GM18951 (cell line): ENCODE results near the gene BEST4.
"Not testable (repeated sequence)": the region's sequence is repeated elsewhere in the genome, so short reads cannot be mapped to it uniquely, and the experiment has no call there.

Source experiments
- POLR2A ChIP-seq: IDR thresholded peaks from 4 replicates; pipeline ENCODE4 v1.6.1; 2011; ENCODE audit warnings: mild to moderate bottlenecking; ENCODE audit not compliant: insufficient read length, insufficient read depth; ENCODE audit errors: extremely low read depth
- in situ Hi-C: fragments of 300-500 bp; cut with MboI; formaldehyde crosslinking; loops from one replicate; pipeline ENCODE4 v1.12.0; 2022; ENCODE audit warnings: low sequenced_read_pairs, mixed read lengths, inconsistent platforms; ENCODE audit not compliant: unreplicated experiment

Gene BEST4

DNA sequence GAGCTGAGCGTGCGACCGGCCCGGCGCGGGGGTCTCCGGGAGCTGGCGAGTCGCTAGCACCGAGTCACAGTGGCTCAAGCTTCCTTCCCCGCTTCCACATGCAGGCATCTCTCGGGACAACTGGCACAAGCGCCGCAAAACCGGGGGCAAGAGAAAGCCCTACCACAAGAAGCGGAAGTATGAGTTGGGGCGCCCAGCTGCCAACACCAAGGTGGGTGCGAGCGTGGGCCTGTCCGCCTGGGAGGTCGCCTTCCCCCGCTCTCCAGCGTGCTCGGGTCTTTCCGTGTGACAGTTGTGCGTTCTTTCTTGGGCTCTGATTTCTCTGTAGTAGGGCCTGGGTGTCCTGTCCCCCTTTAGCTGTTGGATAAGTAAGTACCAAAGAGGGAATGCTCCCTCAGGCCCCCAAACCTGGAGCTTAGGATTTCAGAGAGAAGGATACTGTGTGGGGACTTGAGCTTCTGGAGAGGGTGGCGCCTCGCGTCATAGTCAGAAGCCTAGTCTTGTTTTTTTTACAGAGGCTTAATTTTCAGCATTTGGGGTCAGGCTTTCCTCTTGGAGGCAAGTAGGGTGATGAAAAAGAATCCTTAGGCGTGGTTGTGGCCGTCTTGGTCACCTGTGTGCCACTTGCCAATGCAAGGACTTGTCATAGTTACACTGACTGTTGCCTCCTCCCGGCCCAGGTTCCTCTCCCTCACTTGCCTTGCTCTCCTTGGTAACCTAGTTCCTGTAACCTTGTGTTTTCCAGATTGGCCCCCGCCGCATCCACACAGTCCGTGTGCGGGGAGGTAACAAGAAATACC lies 11.8 kb downstream of the BEST4 start:
- in situ Hi-C loops: no loop called here
- no peak for TF ChIP-seq POLR2A

DNA sequence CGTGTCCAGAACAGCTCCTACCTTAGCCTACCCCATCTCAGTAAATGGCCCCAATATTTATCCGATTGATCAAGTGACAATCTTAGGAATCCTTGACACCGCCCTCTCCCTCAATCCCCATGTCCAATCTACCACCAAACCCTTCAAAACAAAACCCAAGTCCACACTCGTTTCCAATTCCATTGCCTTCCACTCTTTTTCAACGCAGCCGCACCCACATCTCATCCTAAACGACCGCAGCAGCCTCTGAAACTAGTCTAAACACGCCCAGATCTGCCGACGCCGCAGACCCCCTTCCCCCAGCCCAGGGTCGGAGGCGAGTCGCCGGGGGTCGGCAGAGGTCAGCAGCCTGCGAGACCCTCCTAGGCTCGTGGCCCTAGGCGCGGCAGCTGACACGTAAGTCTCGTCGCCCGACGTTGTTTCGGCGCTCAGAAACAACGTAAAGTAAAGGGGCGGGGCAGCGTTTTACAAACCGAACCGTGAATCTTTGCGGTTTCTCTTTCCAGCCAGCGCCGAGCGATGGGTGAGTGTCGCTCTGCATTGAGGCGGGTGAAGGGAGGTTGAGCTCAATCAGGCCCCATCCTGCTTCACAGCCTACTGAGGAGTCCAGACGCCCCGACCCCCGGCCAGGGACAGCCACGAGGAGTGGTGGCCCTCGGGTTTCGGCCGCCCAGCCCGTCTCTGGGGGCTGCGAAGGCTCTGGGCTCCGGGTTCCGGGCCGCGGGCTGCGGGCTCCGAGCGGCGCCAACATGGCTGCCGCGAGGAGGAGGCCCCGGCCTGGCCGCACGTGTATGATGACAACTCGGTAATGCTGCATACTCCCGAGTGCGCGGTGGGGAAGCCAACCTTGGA lies 12.7 kb downstream of the BEST4 start, which contains the start of gene RPS8:
TSS of gene RPS8 (plus strand) at position 463 of the 852 bp plus-strand sequence. CDS start at position 520, 57 bp downstream.
- in situ Hi-C loops: no loop called here
- peak; percentile 99 for TF ChIP-seq POLR2A

DNA sequence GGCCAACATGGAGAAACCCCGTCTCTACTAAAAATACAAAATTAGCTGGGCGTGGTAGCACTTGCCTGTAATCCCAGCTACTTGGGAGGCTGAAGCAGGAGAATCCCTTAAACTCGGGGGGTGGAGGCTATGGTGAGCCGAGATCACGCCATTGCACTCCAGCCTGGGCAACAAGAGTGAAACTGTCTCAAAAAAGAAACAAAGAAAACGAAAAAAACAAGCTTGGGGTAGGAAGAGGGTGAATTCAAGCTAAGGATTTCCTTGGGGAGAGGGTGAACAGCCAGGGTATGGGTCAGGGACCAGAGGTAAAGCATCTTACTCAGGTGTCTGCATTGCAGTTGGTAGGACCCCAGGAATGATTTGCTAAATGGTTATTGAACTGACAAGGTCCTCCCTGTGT lies 21.5 kb downstream of the BEST4 start:
- in situ Hi-C loops: not testable (repeated sequence)

DNA sequence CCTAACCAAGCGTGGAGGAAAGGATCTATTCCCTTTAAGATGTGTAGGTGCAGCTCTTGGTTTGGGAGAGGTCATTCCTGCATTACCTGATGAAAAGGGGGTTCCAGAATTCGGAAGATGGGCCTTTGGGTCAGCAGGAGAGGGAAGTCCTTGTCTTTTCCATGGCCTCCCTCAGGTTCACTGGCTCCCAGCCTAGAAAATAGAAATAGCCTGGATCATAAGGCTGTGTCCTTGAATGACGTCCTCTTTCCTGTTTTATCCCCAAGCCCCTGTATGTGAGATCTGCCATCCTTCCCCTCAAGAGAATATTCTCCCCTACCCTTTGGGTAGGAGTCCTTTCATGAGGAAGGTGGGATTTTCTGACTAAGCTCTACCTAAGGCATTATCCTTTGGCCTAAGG lies 27.1 kb downstream of the BEST4 start:
- in situ Hi-C loops: no loop called here
- TF ChIP-seq POLR2A: no peak

DNA sequence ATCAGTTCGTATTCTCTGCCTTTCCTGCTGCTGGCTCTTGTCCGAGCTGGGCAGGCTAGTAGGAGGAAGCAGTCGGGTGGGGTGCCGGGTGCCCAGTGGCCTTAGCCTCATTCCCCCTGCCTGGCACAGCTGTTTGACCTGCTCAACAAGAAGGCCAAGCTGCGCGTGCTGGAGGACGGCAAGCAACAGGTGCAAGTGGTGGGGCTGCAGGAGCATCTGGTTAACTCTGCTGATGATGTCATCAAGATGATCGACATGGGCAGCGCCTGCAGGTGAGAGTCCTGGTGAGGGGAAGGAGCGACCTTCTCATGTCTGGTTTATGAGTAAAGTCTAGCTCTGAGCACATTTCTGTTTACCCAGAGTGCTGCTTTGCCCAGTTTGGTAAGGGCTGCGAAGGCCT lies 28.9 kb downstream of the BEST4 start:
- no peak for TF ChIP-seq POLR2A
- in situ Hi-C loops: no loop called here

DNA sequence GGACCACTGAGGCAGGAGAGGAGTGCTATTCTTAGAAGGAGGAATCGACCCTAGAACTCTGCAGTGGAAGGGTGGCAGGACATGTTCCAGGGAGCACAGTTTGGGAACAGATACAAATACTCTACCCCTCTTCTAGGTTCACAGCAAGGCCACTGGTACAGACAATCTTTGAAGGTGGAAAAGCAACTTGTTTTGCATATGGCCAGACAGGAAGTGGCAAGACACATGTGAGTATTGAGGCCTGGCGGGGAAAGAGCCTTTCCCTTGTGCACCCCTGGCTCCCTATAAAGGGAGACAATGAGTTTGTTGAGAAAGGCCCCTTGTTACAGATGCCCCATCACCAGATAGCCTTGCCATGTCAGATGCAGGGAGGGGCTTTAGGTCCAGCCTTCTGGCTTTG lies 30.6 kb downstream of the BEST4 start:
- no peak for TF ChIP-seq POLR2A
- in situ Hi-C loops: no loop called here

DNA sequence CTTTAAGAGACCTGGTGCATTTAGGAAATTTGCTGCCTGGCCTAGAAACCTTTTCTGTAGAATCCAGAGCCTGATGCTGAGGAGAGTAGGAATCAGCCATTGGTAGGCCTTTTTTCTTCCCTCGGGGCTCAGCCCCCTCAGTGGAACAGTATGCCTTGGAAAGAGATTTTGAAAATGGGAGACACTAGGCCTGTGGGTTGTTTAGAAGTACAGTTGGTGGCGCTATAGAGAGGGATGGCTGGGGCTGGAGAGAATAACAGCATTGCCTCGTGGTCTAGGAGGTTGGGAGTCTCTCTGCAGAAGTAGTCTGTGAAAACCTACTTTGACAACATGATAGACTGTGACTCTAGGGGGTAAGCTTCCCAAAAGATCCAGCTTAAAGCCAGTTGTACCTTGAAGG lies 40.1 kb downstream of the BEST4 start:
- in situ Hi-C loops: no loop called here
- TF ChIP-seq POLR2A: no peak

DNA sequence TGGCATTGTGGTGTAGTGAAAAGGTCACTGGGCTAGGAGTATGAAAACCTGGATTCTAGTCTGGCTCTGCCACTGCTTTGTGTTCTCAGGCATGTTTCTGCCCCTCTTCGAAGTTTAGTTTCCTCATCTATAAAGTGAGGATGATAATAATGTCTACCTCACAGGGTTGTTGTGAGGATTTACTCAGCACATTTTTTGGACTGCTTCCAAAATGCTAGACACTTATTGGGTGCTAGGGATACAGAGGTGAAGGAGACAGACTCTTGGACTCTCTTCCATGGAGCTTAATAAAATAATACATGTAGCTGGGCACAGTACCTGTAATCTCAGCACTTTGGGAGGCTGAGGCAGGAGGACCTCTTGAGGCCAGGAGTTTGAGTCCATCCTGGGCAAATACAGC lies 44.8 kb downstream of the BEST4 start:
- in situ Hi-C loops: no loop called here

DNA sequence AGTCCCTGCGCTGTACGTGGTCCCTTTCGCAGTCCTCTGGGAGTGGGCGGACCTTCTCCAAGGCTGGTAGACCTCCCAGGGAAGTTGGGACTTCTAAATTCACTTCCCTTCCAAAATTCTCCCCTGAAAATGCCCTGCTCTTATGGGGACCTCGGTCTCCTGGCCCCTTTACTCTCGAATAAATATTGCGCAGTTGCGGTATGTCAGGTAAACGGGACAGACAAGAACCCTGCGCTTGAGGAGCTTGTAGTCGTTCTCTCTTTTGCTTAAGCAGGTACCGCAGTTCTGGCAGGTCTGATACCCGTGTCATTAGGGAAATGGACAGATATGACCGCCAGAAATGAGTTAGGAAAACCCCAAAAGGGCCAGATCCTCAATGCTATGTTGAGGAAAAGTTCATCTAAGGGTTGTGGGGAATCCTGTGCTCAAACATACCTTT lies 47.8 kb downstream of the BEST4 start:
- no peak for TF ChIP-seq POLR2A

More for the DNA sequence above, 44.8 kb downstream of the BEST4 start:
- TF ChIP-seq POLR2A: no peak

DNA sequence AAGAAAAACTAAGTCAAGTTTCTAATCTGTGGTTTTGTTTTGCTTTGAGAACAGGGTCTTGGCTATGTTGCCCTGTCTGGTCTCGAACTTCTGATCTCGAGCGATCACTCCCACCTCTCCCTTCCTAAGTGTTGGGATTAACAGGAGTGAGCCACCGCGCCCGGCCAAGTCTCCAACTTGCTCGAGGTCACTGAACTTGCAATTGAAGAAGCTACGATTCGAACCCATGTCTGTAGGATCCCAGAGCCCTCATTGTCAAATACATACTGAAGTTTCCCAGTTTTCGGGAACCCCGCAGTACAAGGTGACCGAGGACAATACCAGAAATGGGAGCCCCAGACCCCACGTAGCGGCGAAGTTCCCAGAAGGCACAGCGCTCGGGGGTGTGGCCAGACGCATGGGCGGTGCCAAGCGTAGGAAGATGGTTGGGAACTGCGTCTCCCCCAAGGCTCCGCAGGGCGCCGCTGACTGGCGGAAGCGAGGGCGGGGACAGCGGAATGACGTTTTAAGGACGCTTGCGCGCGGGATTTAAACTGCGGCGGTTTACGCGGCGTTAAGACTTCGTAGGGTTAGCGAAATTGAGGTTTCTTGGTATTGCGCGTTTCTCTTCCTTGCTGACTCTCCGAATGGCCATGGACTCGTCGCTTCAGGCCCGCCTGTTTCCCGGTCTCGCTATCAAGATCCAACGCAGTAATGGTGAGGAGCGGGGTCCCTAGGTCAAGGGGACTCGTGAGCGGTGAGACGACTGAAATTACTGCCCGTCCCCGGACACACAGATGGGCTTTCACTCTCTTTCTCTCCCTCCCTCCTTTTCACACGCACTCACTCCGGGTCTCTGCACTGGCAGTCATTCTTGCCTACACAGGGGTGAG lies 48.4 kb downstream of the BEST4 start, which contains the start of gene KIF2C:
TSS of gene KIF2C (plus strand) at position 531 of the 872 bp plus-strand sequence. CDS start at position 627, 96 bp downstream.
- in situ Hi-C loops: no loop called here
- peak; percentile 97 for TF ChIP-seq POLR2A

More for the DNA sequence above, 47.8 kb downstream of the BEST4 start:
- in situ Hi-C loops: no loop called here

DNA sequence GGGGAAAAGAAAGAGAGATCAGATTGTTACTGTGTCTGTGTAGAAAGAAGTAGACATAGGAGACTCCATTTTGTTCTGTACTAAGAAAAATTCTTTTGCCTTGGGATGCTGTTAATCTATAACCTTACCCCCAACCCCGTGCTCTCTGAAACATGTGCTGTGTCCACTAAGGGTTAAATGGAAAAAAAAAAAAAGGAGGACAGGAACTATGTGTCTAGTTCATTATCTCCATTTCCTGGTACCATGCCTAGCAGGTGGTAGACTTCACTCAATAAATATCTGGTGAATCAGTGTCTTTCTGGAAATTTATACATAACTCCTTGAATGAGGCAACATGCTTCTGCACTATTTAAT lies 49.0 kb downstream of the BEST4 start:
- in situ Hi-C loops: not testable (repeated sequence)

DNA sequence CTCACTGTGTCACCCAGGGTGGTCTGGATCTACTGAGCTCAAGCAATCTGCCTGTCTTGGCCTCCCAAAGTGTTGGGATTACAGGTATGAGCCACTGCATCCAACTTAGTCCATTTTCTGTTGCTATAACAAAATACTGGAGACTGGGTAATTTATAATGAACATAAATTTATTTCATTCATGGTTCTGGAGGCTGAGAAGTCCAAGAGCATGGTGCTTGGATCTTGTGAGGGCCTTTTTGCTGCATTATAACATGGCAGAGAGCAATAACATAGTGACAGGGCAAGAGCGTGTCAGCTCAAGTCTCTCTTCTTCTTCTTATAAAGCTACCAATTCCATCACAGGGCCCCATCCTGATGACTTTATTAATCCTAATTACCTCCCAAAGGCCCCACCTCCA lies 52.0 kb downstream of the BEST4 start:
- TF ChIP-seq POLR2A: no peak

DNA sequence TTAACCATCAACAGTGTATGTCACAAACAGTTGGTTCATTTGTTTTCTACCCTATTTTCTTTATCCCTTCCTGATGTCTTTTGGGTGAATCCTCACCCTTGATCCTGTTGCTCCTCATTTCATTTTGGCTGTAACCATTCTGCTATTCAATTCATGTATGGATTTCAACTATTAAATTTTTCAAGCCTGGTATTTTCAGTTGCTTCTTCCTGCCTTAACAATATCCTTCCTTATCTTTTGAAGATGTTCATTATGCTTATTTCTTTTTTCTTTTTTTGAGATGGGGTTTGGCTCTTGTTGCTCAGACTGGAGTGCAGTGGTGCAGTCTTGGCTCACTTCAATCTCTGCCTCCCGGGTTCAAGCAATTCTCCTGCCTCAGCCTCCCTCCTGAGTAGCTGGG lies 54.2 kb downstream of the BEST4 start:
- in situ Hi-C loops: no loop called here
- TF ChIP-seq POLR2A: no peak

More for the DNA sequence above, 52.0 kb downstream of the BEST4 start:
- in situ Hi-C loops: no loop called here
